HG03354 (cell line): ENCODE data around the gene KLC4.

Experiments
- ATAC-seq: cut with Tn5 transposase; IDR thresholded peaks from one replicate; pipeline ENCODE4 v1.9.1; 2021; ENCODE audit warnings: mild to moderate bottlenecking; ENCODE audit not compliant: unreplicated experiment, poor library complexity, severe bottlenecking

Gene KLC4

GRCh38 chr6:43059168-43060033, at the start of gene KLC4, which contains the start of gene MRPL2:
Gene KLC4, plus strand, starts transcription at chr6:43059631. Its CDS starts 1,705 bp downstream, at chr6:43061336.
Gene MRPL2, minus strand, starts transcription at chr6:43059434. Its CDS starts 53 bp downstream, at chr6:43059381.
- ATAC-seq, result peak; percentile 91

- no peak for ATAC-seq
These were observed 48.2 kb upstream of the KLC4 start for GRCh38 chr6:43011207-43011606.

- ATAC-seq, result no peak
These were observed 47.1 kb upstream of the KLC4 start for GRCh38 chr6:43012364-43012763.

- peak; percentile 3 for ATAC-seq
These were observed 46.2 kb upstream of the KLC4 start for GRCh38 chr6:43013097-43013842.

GRCh38 chr6:43013843-43014433, 45.5 kb upstream of the KLC4 start, which contains the start of the genes KLHDC3 and MEA1:
Gene KLHDC3, plus strand, starts transcription at chr6:43014249. Its CDS starts 2,944 bp downstream, at chr6:43017193.
Gene MEA1, minus strand, starts transcription at chr6:43013946. Its CDS starts 133 bp downstream, at chr6:43013813.
- ATAC-seq, result peak; percentile 93

GRCh38 chr6:43014434-43014909, 45.0 kb upstream of the KLC4 start:
- ATAC-seq, result no peak

- ATAC-seq, result no peak
These were observed 43.1 kb upstream of the KLC4 start for GRCh38 chr6:43016176-43016942.

GRCh38 chr6:43016943-43017334, 42.5 kb upstream of the KLC4 start:
- no peak for ATAC-seq

- no peak for ATAC-seq
These were observed 40.3 kb upstream of the KLC4 start for GRCh38 chr6:43019152-43019551.

GRCh38 chr6:43020052-43020705, 39.3 kb upstream of the KLC4 start:
- no peak for ATAC-seq

GRCh38 chr6:43020847-43021246, 38.6 kb upstream of the KLC4 start:
- no peak for ATAC-seq

GRCh38 chr6:43021270-43022047, 38.0 kb upstream of the KLC4 start, which contains the start of gene RRP36:
Gene RRP36, plus strand, starts transcription at chr6:43021623. Its CDS starts 32 bp downstream, at chr6:43021655.
- peak; percentile 79 for ATAC-seq

GRCh38 chr6:43024436-43024835, 35.0 kb upstream of the KLC4 start:
- no peak for ATAC-seq

GRCh38 chr6:43026365-43026764, 33.1 kb upstream of the KLC4 start:
- ATAC-seq, result no peak

- no peak for ATAC-seq
These were observed 30.3 kb upstream of the KLC4 start for GRCh38 chr6:43029120-43029519.

GRCh38 chr6:43032326-43032725, 27.1 kb upstream of the KLC4 start:
- ATAC-seq, result no peak

- ATAC-seq, result no peak
These were observed 25.8 kb upstream of the KLC4 start for GRCh38 chr6:43033496-43034189.

- ATAC-seq, result no peak
These were observed 25.3 kb upstream of the KLC4 start for GRCh38 chr6:43034190-43034525.
